NCI-H345 (cell line): ENCODE results near the gene TGOLN2.
A peak's percentile ranks its signal among the peaks of the same experiment; 100 is the strongest.
"Not testable (repeated sequence)": the region's sequence is repeated elsewhere in the genome, so short reads cannot be mapped to it uniquely, and the experiment has no call there.

Source experiments
- DNase-seq: peaks from one replicate; lab custom pipeline; 2025; lab: John Stamatoyannopoulos, UW

TGOLN2 gene

DNA sequence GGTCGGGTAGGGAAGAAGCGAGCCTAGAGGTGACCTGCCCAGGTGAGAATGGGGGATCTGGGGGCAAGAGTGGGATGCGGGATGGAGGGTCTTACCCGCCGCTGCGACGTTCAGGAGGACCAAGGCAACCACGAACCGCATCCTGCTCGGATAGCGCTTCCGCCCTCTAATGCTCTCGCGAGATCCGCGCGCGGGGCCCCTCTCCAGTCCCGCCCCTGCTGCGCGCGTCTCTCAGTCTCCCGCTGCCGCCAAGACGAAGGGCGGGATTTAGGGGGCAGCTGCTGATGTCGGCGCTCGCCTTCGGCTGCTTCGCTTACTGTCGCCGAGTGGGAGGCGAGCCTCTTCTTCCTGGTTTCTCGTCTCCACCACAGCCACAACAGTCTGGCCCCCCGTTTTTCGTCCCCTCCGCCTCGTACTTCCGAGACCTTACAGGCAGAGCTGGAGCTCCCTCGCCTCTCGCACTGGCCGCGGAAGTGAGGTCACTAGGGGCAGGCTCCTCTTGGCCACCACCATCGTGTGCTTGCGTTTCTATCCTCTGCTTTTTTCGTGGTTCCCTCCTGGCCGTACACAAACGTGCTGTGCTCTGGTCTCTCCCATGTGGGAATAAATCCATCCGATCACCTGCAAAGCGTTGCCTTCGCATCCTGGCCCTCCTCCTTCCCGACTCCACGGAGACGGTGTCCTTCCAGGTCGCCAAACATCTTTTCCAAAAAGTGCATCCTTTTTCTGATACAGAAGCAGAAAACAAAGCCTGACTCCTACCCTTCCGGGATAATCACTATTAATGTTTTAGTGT lies at the start of gene TGOLN2:
TSS of gene TGOLN2 (minus strand) at position 168 of the 796 bp plus-strand sequence. CDS start at position 141, 27 bp downstream.
- DNase-seq = peak; percentile 95

GRCh38 chr2:85377083-85377482 lies 49.3 kb upstream of the TGOLN2 start:
- no peak for DNase-seq

DNA sequence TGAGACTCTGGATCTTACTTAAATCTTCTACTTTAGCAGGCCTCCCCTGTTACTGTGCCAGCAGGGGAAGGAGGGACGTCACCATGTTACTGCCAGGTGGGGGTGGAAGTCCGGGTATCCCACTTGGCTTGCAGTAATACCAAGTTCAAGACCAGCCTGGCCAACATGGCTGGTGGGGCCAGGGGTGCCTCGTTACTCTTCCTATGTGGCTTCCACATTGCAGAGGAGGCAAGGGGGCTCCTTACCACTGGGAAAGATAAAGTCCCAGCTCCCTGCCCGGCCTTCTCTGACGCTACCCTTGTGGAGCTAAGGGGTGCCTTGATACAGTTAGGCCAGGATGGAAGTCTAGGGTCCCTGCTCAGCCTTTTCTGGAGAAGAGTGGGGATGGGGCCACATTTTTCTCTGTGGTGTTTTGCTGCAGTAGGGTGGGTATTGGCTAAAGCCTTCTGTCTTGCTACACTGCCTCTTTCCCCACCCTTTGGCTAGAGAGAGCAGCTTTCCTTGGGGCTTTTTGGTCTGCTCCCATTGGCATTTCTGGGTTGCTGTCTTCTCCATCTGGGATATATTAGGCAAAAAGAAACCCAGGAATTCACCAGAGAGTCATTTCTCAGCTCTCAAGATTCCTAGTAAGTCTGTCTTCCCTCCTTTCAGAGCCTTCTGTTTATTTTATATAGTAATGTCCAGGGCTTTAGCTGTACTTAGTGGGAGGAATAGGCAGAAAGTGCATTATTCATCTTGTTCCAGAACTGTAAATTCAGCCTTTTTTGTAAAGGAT lies 48.7 kb upstream of the TGOLN2 start:
- no peak for DNase-seq

DNA sequence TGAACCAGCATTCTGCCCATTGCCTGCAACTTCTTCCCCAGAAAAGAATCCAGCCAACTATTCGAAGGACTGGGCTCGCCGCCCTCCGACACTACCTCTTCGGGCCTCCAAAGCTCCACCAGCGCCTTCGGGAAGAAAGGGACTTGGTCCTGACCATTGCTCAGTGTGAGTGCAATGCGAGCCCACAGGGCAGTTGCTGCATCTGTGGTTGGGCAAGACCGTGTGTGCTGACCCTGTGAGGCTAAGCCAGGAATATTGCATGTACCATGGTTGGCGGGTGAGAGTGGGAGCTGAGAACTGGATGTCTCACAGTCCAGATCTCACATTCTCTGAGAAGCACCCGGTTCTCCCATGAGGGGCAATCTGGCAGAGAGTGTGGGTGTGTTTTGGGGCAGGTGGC lies 43.3 kb upstream of the TGOLN2 start:
- no peak for DNase-seq

- no peak for DNase-seq
Measured at GRCh38 chr2:85369500-85369899, 41.7 kb upstream of the TGOLN2 start.

GRCh38 chr2:85368921-85369320 lies 41.1 kb upstream of the TGOLN2 start:
- no peak for DNase-seq

- DNase-seq = no peak
Measured at GRCh38 chr2:85367180-85367579, 39.4 kb upstream of the TGOLN2 start.

DNA sequence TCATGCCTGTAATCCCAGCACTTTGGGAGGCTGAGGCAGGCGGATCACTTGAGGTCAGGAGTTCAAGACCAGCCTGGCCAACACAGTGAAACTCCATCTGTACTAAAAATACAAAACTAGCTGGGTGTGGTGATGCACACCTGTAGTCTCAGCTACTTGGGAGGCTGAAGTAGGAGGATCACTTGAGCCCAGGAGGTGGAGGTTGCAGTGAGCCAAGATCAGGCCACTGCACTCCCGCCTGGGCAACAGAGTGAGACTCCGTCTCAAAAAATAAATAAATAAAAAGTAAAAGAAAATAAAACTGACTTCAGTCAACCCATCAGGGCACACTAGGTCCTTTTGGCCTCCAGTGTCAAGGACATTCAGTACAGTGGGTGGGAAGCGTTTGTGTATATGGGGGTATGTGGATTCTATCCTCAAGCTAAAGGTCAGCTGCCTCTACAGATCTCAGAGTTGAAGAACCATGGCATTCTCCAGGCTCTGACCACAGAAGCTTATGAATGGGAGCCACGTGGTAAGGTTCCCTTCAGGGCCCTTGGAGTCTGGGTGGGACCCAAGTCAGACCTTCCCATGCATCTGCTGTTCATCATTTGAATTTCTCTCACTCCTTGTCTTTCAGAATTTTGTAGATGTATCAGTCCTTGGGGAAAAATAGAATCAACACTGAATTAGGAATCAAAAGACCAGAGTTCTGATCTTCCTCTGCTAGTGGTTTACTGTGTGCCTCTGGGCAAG lies 35.0 kb upstream of the TGOLN2 start:
- DNase-seq = not testable (repeated sequence)

DNA sequence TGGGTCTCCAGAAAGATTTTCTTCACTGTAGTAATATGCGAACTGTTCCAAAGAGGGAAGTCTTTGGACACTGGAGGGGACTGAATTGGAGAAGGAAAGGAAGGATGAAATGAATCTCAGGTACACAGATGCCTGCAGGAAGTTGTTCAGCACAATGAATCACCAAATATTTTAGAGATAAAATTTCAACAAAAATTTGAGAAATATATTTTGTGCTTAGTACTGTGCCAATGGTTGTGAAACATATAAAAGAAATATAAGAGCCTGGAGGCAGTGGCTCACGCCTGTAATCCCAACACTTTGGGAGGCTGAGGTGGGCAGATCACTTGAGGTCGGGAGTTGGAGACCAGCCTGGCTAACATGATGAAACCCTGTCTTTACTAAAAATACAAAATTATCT lies 29.9 kb upstream of the TGOLN2 start:
- DNase-seq = no peak

DNA sequence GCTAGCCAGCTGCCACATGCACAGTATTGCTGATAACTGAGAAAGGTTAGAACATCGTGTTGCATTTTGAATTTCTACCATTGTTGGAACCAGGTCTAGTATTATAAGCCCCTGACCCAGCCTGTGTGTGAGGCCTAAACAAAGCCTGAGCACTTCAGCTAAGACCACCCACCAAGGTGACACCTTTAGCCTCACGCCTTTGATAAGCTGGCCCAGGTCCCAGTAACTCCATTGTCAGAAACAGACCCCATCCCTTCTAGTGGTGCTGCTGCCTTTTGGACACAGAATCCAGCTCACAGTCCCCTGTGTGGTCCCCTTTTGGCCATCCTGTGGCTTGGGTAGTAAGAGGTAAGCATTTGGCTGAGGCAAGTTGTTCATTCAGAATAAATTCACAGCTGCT lies 28.4 kb upstream of the TGOLN2 start:
- no peak for DNase-seq

GRCh38 chr2:85355521-85355920 lies 27.7 kb upstream of the TGOLN2 start:
- no peak for DNase-seq

GRCh38 chr2:85355073-85355410 lies 27.3 kb upstream of the TGOLN2 start:
- DNase-seq = no peak

GRCh38 chr2:85354286-85355072 lies 26.7 kb upstream of the TGOLN2 start, which contains the start of the genes ELMOD3 and RETSAT:
ELMOD3 (plus strand) TSS chr2:85354769; CDS start chr2:85357199, 2,430 bp downstream.
RETSAT (minus strand) TSS chr2:85354528; CDS start chr2:85354507, 21 bp downstream.
- peak; percentile 98 for DNase-seq

DNA sequence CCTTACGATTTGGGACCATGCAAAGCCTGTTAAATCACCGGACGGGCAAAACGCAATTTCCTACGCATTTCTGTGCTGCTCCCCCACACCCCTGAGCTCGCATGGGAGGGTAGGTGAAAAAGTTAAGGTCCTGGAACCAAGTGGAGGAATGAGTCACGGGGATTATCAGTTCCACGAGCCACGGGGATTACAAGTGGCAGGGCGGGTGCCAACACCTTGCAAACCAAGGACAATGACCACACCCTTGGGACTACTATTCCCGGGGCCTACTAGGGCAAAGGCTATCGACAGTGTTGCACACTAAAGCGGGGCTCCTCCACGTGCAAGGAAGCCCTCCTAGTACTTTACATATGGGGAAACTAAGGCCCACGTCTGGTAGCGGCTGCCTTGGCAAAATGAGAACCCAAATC lies 26.1 kb upstream of the TGOLN2 start:
- no peak for DNase-seq

DNA sequence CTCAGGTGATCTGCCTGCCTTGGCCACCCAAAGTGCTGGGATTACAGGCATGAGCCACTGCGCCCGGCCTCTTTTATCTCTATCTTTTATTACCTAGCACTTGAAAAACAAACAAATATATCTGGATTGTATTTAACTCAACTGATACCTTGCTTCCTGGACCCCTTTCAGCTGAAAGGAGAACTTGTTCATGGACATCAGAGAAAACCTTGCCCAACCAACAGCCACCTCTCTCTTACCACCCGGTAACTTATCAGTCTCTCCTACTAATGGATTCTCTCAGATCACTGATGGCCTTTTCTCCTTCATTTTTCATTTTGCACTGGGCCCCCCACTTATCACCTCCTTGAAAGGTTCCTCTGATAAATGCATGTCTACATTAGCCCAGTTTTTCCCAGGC lies 19.8 kb upstream of the TGOLN2 start:
- DNase-seq = no peak

GRCh38 chr2:85344356-85344954 lies 16.7 kb upstream of the TGOLN2 start:
- DNase-seq = no peak

DNA sequence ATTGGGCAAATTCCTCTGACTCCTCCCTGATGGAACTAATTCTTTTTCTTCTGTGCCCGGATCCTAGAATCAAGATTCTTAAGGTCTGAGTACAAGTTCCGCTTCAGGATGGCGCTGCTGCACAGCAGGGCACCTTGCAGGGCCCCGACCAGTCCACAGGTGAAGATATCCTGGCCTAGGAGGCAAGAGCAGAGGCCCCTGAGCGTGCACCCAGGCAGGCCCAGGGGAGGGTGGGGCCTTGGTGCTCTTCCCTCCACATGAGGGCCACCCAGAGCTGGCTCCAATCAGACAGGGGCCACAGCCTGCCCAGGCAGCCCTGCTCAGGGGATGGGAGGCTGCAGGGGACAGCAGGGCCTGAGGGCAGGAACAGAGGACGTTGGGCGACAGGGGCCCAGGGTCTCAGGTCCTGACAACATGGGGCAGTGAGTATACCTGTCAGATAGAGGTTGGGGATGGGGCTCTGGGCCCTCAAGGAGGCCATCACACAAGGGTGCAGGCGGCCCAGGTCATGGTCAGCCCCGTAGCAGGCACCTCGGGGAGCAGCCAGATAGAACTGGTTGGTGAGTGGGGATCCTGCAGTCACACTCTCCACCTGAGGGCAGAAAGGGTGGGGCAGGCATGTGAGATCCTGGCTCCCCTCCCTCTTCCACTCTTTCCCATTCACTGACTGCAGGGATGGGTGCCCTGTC lies 15.6 kb upstream of the TGOLN2 start:
- DNase-seq = not testable (repeated sequence)

- no peak for DNase-seq
Measured at GRCh38 chr2:85342156-85342555, 14.4 kb upstream of the TGOLN2 start.

DNA sequence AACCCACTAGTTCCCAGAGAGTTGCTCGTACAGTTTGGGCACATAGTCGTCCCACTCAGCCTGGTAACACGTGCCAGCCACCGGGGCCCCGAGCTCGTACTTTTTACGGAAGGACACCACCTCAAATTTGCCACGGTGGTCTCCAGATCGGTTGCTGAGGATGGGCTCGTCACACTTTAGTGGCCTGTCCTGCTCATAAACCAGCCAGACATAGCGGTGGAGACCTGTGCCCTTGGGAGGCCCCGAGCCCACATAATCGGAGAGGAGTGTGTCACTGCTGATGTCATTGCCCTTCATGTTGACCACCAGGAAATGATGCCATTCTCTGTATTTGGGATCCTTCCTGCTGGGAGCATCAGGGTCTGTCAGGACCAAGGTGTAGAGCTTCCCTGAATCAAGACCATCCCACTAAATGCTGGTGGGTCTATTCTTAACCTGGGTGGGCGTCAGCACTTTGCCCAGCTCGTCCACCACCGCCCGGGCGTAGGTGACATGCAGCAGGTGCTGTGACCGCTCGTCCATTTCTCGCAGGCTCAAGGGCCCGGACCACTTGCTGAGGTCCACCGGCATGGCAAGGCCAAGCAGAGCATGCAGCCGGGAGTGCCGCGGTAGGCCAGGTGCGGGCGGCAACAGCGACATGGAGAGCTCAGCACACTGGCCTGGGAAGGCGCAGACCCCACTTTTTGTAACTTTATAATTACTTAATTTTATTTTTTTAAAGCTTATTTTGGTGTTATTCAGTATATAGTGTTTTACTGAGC lies 13.7 kb upstream of the TGOLN2 start:
- no peak for DNase-seq
